Breast epithelium (tissue), 4 donors: ENCODE measurements around the gene MCRIP1. TPM values are rescaled to one million over a fixed set of nuclear protein-coding genes. Genes with fewer than 3 reads are reported as not detected.

Source experiments
- DNase-seq, 2 donors: peaks; one replicate each; pipeline ENCODE4 v3.0.0-alpha.2; 2019; ENCODE audit warnings: low spot score in 2 of 2
- H3K27ac ChIP-seq, 2 donors: fragments of 200-600 bp; sonication (generic) in 1 of 2; one replicate each; pipeline ENCODE4 v1.5.1; 2016 to 2019; ENCODE audit warnings: mild to moderate bottlenecking in 1 of 2
- H3K27me3 ChIP-seq, 2 donors: fragments of 200-600 bp; sonication (generic) in 1 of 2; one replicate each; pipeline versions ENCODE4 v1.5.1 to v1.6.0; 2017 to 2019; ENCODE audit warnings: control low read depth in 1 of 2, mild to moderate bottlenecking in 1 of 2
- H3K36me3 ChIP-seq: fragments of 200-600 bp; one replicate; pipeline ENCODE4 v1.5.1; 2019
- H3K4me1 ChIP-seq, 2 donors: fragments of 200-600 bp; sonication (generic); one replicate each; pipeline ENCODE4 v1.5.1; 2016 to 2019; ENCODE audit warnings: control low read depth in 1 of 2
- H3K4me3 ChIP-seq, 3 donors: fragments of 200-600 bp; sonication (generic); 1 replicate in 2 of 3; 2 replicates in 1 of 3; pipeline ENCODE4 v1.5.1; 2016 to 2019; ENCODE audit warnings: mild to moderate bottlenecking in 3 of 3, moderate library complexity in 2 of 3
- H3K9me3 ChIP-seq, 2 donors: fragments of 200-600 bp; sonication (generic) in 1 of 2; one replicate each; pipeline ENCODE4 v1.5.1; 2016 to 2019; ENCODE audit warnings: control low read depth in 1 of 2
- CTCF ChIP-seq, 3 donors: fragments of 450-650 bp; IDR thresholded peaks; one replicate each; pipeline ENCODE4 v1.5.1; 2016 to 2017; ENCODE audit warnings: antibody characterized with exemption in 3 of 3, mild to moderate bottlenecking in 3 of 3, moderate library complexity in 3 of 3
- POLR2A ChIP-seq: fragments of 450-650 bp; IDR thresholded peaks from one replicate; pipeline ENCODE4 v1.6.1; 2016; ENCODE audit warnings: antibody characterized with exemption, mild to moderate bottlenecking, moderate library complexity
- POLR2AphosphoS5 ChIP-seq, 3 donors: sonication (generic); formaldehyde crosslinking; IDR thresholded peaks; one replicate each; pipeline ENCODE4 v1.6.1; 2017; ENCODE audit warnings: antibody characterized with exemption in 3 of 3
- intact Hi-C: fragments of 100-400 bp; cut with DNase I; formaldehyde crosslinking; loops from one replicate; pipeline ENCODE4 v1.15.1; 2023; ENCODE audit warnings: low total_unique reads
- total RNA-seq, 3 donors: library from RNA; depleted of rRNA; stranded (reverse); fragments of >200 nt; gene quantifications; one replicate each; pipeline ENCODE4 v1.1.0, GENCODE V29; 2016

The MCRIP1 gene
- total RNA-seq, 3 donors from 2014 or later, result 51.2 to 81.0 (median 67.5) TPM

GRCh38 chr17:81859906-81860755, 27.0 kb upstream of the MCRIP1 start, which contains the start of gene P4HB:
Gene P4HB (minus strand): TSS chr17:81860535. CDS start chr17:81860471, 64 bp downstream.
- DNase-seq, result no peak
- intact Hi-C loops, result no loop called here
- Histone ChIP-seq H3K27me3 (no peaks in the 10 kb centered on the region), H3K4me3 (peak within 1 kb of the TSS; percentile 93 to 100 (median 96)), H3K4me1 (peaks cover 10 to 15% of the 10 kb centered on the region in 2 donors), H3K36me3 (no peaks in the 10 kb centered on the region), H3K27ac (peak within 1 kb of the TSS; percentile 98), H3K9me3 (no peaks in the 10 kb centered on the region)
- TF ChIP-seq POLR2AphosphoS5 (IDR thresholded peaks at IDR 0.05) (peak; percentile 5 to 59 (median 43)), CTCF (IDR thresholded peaks at IDR 0.05) (no peak)

- intact Hi-C loops, result no loop called here
- DNase-seq, result no peak
- TF ChIP-seq CTCF (IDR thresholded peaks at IDR 0.05), result no peak
- no peak for TF ChIP-seq POLR2AphosphoS5 (IDR thresholded peaks at IDR 0.05)
- TF ChIP-seq POLR2A, result no peak
- Histone ChIP-seq H3K27me3 (no peaks in the 10 kb centered on the region), H3K9me3 (no peaks in the 10 kb centered on the region), H3K36me3 (no peaks in the 10 kb centered on the region), H3K4me3 (peak overlapping the region; percentile 93 to 100 (median 96)), H3K27ac (peak overlapping the region; percentile 96 to 98), H3K4me1 (peaks cover 10 to 15% of the 10 kb centered on the region in 2 donors)
Measured at GRCh38 chr17:81858967-81859905, 26.1 kb upstream of the MCRIP1 start.

GRCh38 chr17:81858170-81858966, 25.3 kb upstream of the MCRIP1 start:
- intact Hi-C loops, result no loop called here
- Histone ChIP-seq H3K4me3 (peak overlapping the region; percentile 93 to 100 (median 96)), H3K27ac (peak overlapping the region; percentile 96 to 98), H3K36me3 (no peaks in the 10 kb centered on the region), H3K9me3 (no peaks in the 10 kb centered on the region), H3K27me3 (no peaks in the 10 kb centered on the region), H3K4me1 (peaks cover 10 to 15% of the 10 kb centered on the region in 2 donors)
- TF ChIP-seq CTCF (IDR thresholded peaks at IDR 0.05) (no peak), POLR2AphosphoS5 (IDR thresholded peaks at IDR 0.05) (no peak), POLR2A (no peak)
- no peak for DNase-seq

GRCh38 chr17:81854974-81855774, 22.1 kb upstream of the MCRIP1 start:
- no peaks in the 10 kb centered on the region for H3K9me3 ChIP-seq

More at GRCh38 chr17:81854974-81855774, 22.1 kb upstream of the MCRIP1 start:
- Histone ChIP-seq H3K4me1 (peaks cover 10 to 15% of the 10 kb centered on the region in 2 donors), H3K27me3 (no peaks in the 10 kb centered on the region), H3K36me3 (no peaks in the 10 kb centered on the region), H3K4me3 (no peak overlapping the region), H3K27ac (peak overlapping the region; percentile 33 to 58)
- peak in 1 of 2 donors; percentile 90 for DNase-seq
- intact Hi-C loops, result no loop called here
- TF ChIP-seq POLR2A (no peak), POLR2AphosphoS5 (IDR thresholded peaks at IDR 0.05) (peak in 1 of 3 donors; percentile 35), CTCF (IDR thresholded peaks at IDR 0.05) (peak in 1 of 3 donors; percentile 52)
